ENCODE measurements around the gene CLP1. TPM values are rescaled to one million over a fixed set of nuclear protein-coding genes. Genes with fewer than 3 reads are reported as not detected.

CLP1 gene
- polyA plus RNA-seq, 1 of the 3 experiments (the other 2 are of a cell fraction): 18.1 TPM

DNA sequence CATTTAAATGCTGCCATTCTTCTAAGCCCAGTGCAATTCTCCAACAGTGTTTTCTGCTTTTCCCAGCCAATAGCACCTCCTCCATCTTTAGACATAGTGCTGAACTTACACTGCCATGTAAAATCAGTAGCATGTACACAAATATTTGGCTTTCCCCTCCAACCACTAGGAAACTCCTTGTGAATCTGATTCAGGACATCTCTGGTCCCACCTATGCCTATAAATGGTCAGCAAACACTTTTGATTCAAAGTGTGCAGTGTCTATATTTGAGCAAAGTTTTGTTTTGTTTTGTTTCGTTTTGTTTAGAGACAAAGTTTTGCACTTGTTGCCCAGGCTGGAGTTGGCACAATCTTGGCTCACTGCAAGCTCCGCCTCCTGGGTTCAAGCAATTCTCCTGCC, 32.7 kb upstream of the CLP1 start:
- no peak for TF ChIP-seq USF2 (IDR thresholded peaks at IDR 0.05; ENCODE audit: borderline replicate concordance, low read depth, low read length)
- no peak for TF ChIP-seq MEF2A (IDR thresholded peaks at IDR 0.05; ENCODE audit: borderline replicate concordance, low read depth)
- TF ChIP-seq SMC3 (IDR thresholded peaks at IDR 0.05; ENCODE audit: low read depth, low read length): no peak
- TF ChIP-seq RCOR1 (IDR thresholded peaks at IDR 0.05; ENCODE audit: low read length): no peak
- no peak for TF ChIP-seq FOXM1 (IDR thresholded peaks at IDR 0.05; ENCODE audit: low read depth)
- TF ChIP-seq JUND (IDR thresholded peaks at IDR 0.05): no peak
- TF ChIP-seq USF1 (IDR thresholded peaks at IDR 0.05; ENCODE audit: borderline replicate concordance, low read depth): no peak
- no peaks in the 10 kb centered on the region for H3K79me2 ChIP-seq (ENCODE audit: insufficient read depth)
- no peaks in the 10 kb centered on the region for H4K20me1 ChIP-seq (ENCODE audit: insufficient read depth)
- H3K4me1 ChIP-seq (ENCODE audit: control insufficient read depth in 1 of 2, insufficient read depth in 2 of 2, low read depth in 1 of 2, low read length in 1 of 2): no peaks in the 10 kb centered on the region
- H3K27ac ChIP-seq (ENCODE audit: low read depth in 2 of 2, low read length in 1 of 2): no peak overlapping the region
- WGBS (ENCODE audit: low lambda C conversion rate): 71% methylated on average over 2 of the region's 2 CpGs
- no peaks in the 10 kb centered on the region for H3K9me2 ChIP-seq
- no peak overlapping the region for H2AFZ ChIP-seq (ENCODE audit: low read depth)
- no peak overlapping the region for H3K9ac ChIP-seq
- CTCF ChIA-PET: interaction anchor here (1.0 kb wide), 2 partner anchors 20 to 56 kb away, joined by 4 read pairs; no protein-coding TSS in a partner anchor
- POLR2A ChIA-PET: no interaction called here
- H3K36me3 ChIP-seq (replicated peaks in 1 of 2; ENCODE audit: control insufficient read depth in 1 of 2, insufficient read depth in 2 of 2, low read length in 1 of 2): no peaks in the 10 kb centered on the region
- no peaks in the 10 kb centered on the region; the same call in 1 of the 2 replicates for H3K27me3 ChIP-seq (ENCODE audit: insufficient read depth)
- no peak for DNase-seq
- no peaks in the 10 kb centered on the region for H3K9me3 ChIP-seq
- H3K4me3 ChIP-seq (ENCODE audit: low read depth in 2 of 2, low read length in 1 of 2): no peak overlapping the region
- no peaks in the 10 kb centered on the region for H3F3A ChIP-seq (replicated peaks; ENCODE audit: insufficient read depth)
- no peak overlapping the region for H3K4me2 ChIP-seq

DNA sequence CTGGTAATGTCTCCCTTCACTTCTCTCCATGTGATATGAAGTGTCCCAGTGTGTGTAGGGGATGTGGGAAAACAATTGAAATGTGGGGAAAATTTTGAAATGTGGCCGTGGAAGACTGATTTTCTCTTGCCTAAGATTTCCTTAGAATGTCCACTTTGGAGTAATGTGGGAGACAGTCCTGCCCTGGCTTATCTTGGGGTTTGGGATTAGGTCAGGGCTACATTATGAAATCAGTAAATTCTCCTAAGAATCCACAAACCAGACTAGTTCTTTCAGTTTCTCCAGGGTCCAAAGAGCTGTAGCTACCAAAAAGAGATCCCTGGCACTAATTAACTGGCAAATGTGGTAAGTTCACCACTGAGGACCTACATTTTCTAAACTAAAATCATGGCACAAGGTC, 30.7 kb upstream of the CLP1 start:
- Histone ChIP-seq H2AFZ (ENCODE audit: low read depth) (no peak overlapping the region), H3K9me3 (no peaks in the 10 kb centered on the region), H3F3A (replicated peaks; ENCODE audit: insufficient read depth) (no peaks in the 10 kb centered on the region), H3K9me2 (no peaks in the 10 kb centered on the region), H3K27ac (ENCODE audit: low read depth in 2 of 2, low read length in 1 of 2) (no peak overlapping the region), H3K4me3 (ENCODE audit: low read depth in 2 of 2, low read length in 1 of 2) (no peak overlapping the region), H3K27me3 (ENCODE audit: insufficient read depth) (peaks cover 4% of the 10 kb centered on the region; the same call in 1 of the 2 replicates), H3K4me2 (no peak overlapping the region), H3K79me2 (ENCODE audit: insufficient read depth) (no peaks in the 10 kb centered on the region), H3K36me3 (replicated peaks in 1 of 2; ENCODE audit: control insufficient read depth in 1 of 2, insufficient read depth in 2 of 2, low read length in 1 of 2) (no peaks in the 10 kb centered on the region), H4K20me1 (ENCODE audit: insufficient read depth) (no peaks in the 10 kb centered on the region), H3K9ac (no peak overlapping the region), H3K4me1 (ENCODE audit: control insufficient read depth in 1 of 2, insufficient read depth in 2 of 2, low read depth in 1 of 2, low read length in 1 of 2) (no peaks in the 10 kb centered on the region)
- DNase-seq: no peak
- TF ChIP-seq JUND (IDR thresholded peaks at IDR 0.05) (no peak), ZBTB33 (IDR thresholded peaks at IDR 0.05; ENCODE audit: borderline replicate concordance, low read depth) (no peak), RAD21 (IDR thresholded peaks at IDR 0.05; ENCODE audit: low read length) (no peak), ELF1 (IDR thresholded peaks at IDR 0.05) (no peak), RXRA (IDR thresholded peaks at IDR 0.05; ENCODE audit: borderline replicate concordance, low read depth) (no peak), SIN3A (IDR thresholded peaks at IDR 0.05; ENCODE audit: borderline replicate concordance, low read depth, low read length) (no peak), TCF12 (IDR thresholded peaks at IDR 0.05) (no peak), CHD2 (IDR thresholded peaks at IDR 0.05; ENCODE audit: low read length, partially characterized antibody) (no peak), MXI1 (IDR thresholded peaks at IDR 0.05; ENCODE audit: low read depth, low read length) (no peak), MEF2A (IDR thresholded peaks at IDR 0.05; ENCODE audit: borderline replicate concordance, low read depth) (no peak), NFIC (IDR thresholded peaks at IDR 0.05; ENCODE audit: borderline replicate concordance) (no peak), NRF1 (IDR thresholded peaks at IDR 0.05; ENCODE audit: low read depth, low read length) (no peak)
- TF ChIP-seq, protein P1, sequence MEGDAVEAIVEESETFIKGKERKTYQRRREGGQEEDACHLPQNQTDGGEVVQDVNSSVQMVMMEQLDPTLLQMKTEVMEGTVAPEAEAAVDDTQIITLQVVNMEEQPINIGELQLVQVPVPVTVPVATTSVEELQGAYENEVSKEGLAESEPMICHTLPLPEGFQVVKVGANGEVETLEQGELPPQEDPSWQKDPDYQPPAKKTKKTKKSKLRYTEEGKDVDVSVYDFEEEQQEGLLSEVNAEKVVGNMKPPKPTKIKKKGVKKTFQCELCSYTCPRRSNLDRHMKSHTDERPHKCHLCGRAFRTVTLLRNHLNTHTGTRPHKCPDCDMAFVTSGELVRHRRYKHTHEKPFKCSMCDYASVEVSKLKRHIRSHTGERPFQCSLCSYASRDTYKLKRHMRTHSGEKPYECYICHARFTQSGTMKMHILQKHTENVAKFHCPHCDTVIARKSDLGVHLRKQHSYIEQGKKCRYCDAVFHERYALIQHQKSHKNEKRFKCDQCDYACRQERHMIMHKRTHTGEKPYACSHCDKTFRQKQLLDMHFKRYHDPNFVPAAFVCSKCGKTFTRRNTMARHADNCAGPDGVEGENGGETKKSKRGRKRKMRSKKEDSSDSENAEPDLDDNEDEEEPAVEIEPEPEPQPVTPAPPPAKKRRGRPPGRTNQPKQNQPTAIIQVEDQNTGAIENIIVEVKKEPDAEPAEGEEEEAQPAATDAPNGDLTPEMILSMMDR (IDR thresholded peaks at IDR 0.05): no peak
- TF ChIP-seq, protein P2, sequence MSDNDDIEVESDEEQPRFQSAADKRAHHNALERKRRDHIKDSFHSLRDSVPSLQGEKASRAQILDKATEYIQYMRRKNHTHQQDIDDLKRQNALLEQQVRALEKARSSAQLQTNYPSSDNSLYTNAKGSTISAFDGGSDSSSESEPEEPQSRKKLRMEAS (IDR thresholded peaks at IDR 0.05; ENCODE audit: low read depth): no peak
- TF ChIP-seq, protein P3, sequence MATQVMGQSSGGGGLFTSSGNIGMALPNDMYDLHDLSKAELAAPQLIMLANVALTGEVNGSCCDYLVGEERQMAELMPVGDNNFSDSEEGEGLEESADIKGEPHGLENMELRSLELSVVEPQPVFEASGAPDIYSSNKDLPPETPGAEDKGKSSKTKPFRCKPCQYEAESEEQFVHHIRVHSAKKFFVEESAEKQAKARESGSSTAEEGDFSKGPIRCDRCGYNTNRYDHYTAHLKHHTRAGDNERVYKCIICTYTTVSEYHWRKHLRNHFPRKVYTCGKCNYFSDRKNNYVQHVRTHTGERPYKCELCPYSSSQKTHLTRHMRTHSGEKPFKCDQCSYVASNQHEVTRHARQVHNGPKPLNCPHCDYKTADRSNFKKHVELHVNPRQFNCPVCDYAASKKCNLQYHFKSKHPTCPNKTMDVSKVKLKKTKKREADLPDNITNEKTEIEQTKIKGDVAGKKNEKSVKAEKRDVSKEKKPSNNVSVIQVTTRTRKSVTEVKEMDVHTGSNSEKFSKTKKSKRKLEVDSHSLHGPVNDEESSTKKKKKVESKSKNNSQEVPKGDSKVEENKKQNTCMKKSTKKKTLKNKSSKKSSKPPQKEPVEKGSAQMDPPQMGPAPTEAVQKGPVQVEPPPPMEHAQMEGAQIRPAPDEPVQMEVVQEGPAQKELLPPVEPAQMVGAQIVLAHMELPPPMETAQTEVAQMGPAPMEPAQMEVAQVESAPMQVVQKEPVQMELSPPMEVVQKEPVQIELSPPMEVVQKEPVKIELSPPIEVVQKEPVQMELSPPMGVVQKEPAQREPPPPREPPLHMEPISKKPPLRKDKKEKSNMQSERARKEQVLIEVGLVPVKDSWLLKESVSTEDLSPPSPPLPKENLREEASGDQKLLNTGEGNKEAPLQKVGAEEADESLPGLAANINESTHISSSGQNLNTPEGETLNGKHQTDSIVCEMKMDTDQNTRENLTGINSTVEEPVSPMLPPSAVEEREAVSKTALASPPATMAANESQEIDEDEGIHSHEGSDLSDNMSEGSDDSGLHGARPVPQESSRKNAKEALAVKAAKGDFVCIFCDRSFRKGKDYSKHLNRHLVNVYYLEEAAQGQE (IDR thresholded peaks at IDR 0.05; ENCODE audit: low read depth, low read length): no peak
- ChIA-PET CTCF (interaction anchor here (0.9 to 3.1 kb wide), 3 partner anchors 13 to 59 kb away, joined by 3 to 15 read pairs (median 8); partner anchors contain the start of gene UBE2L6), POLR2A (no interaction called here)
- WGBS (ENCODE audit: low lambda C conversion rate): 43% methylated on average over 1 of the region's 1 CpG
